DMS79 (cell line): ENCODE results near the gene ACTR3.

ENCODE experiments used
- DNase-seq: peaks from one replicate; lab custom pipeline; 2025; lab: John Stamatoyannopoulos, UW

The ACTR3 gene

GRCh38 chr2:113876503-113877387 lies 13.1 kb upstream of the ACTR3 start:
- peak; percentile 94 for DNase-seq

DNA sequence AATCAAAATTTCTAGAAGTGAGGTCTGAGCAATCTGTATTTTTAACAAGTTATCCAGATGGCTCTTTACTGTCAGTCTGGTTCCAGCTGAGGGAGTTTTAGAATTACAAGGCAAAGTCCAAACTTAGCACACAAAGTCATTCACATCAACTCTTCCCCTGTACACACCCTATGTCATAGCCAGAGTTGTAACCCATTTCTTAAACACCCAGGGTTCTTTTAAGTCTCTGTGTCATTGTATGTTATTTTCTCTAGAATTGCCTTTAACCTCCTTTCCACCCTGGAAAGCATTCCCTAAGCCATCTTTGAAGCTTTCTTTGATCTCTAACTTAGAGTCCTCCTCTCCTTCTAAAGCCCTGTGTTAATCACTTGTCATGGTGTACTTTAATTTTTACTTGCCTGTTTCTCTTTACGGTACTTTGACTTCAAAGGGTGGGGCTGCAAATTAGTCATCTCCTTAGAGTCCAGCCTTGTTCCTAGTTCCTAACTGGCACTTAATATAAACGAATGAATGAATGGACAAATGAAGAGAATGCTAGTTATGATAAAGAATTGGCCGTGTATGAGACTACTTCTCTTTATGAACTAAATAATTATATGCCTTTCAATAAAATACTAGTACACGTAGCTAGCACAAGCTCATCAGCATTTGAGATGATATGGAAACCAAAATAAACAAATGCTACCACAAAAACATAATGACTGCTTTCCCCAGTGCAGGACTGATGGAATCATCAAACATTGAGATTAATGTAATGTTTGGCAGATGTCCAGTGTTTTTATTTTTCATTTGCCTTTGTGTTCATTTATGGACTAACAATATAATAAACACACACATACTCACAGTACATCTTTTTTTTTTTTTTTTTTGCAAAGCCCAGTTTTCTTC lies 11.9 kb upstream of the ACTR3 start:
- peak; percentile 70 for DNase-seq

DNA sequence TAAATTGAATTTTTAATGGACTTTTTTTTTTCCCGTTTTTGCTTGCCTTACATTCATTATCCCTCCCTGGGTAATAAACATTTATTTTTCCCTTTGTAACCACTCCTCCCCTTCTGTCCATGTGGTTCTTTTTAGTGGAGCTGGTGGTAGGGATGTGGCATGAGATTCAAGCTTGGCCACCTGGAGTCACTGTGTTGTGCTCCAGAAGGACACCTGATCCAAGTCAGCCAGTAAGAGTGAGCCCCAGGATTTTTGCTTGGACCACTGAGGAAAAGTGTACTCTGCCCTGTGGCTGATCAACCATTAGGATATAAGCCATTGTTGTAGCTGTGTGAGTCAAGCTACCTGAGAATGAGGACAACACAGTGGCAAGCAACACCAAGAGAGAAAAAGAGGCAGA lies 11.1 kb upstream of the ACTR3 start:
- DNase-seq = peak; percentile 44

DNA sequence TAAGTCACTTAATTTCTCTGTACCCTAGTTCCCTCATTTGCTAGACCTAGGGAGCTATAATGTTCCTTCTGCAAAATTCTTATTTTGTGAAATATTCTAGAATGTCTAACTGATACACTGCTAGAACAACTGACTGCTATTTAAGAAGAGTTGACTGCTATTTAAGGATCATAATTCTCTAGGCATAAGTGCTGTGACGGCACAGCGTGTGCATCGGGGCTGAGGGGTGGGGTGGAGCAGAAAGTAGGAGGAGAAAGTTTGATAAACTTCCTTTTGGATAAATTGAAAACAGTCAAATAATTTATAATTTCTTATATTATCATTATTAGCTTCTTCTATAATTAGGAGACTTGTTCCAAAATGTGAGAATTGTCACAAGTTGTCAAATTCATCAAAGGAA lies 10.4 kb upstream of the ACTR3 start:
- no peak for DNase-seq

DNA sequence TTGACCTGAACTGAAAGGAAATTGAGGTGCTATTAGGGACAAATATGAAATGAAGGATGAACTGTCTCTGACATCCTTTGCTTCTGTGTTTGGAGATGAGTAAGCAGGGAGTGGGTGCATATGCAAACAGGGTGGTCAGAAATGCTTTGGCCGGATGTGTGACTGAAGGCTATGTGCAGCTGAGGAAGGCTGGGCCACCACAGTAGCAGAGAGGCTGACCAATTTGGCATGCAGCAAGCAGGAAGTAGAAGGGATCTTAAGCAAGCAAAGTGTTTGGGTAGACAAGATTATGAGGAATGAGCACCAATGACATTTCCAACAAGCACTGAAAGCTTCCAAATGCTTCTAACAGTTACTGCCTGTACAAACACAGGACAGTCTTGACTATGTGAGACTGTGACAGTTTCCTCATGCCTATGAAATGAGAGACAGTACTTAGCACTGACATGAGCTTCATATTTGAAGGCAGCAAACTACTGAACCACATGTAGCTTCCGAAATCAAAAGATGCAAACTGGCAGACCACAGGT lies 3.3 kb upstream of the ACTR3 start:
- no peak for DNase-seq

DNA sequence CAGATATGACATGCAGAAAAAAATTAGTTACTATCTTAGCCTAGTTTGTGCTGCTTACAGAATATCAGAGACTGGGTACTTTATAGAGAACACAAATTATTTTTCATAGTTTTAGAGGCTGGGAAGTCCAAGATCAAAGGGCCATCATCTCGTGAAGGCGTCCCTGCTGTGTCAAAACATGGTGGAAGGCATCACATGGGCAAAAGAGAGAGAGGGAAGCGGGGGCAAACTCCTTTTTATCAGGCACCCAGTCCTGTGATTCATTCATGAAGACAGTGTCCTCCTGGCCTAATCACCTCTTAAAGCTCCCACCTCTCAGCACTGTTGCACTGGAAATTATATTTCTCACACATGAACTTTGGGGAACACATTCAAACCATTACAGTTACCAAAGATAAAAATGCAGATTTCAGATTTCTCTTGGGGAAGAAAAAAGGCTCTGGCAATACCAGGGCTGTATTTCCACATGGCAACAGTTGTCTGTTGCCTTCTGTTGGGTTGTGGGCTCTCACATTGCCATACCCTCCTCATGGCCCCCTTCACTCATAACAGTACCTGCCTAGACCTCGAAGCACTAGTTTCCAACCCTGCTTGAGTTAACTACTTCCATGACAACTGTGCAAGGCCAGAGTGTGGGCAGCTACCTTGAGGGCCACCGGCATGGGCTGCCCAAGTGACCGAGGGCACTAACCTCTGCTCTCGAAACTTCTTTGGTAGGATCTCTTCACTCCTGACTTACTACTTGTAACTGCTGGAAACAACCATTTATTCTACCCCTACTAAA lies 2.7 kb upstream of the ACTR3 start:
- no peak for DNase-seq

DNA sequence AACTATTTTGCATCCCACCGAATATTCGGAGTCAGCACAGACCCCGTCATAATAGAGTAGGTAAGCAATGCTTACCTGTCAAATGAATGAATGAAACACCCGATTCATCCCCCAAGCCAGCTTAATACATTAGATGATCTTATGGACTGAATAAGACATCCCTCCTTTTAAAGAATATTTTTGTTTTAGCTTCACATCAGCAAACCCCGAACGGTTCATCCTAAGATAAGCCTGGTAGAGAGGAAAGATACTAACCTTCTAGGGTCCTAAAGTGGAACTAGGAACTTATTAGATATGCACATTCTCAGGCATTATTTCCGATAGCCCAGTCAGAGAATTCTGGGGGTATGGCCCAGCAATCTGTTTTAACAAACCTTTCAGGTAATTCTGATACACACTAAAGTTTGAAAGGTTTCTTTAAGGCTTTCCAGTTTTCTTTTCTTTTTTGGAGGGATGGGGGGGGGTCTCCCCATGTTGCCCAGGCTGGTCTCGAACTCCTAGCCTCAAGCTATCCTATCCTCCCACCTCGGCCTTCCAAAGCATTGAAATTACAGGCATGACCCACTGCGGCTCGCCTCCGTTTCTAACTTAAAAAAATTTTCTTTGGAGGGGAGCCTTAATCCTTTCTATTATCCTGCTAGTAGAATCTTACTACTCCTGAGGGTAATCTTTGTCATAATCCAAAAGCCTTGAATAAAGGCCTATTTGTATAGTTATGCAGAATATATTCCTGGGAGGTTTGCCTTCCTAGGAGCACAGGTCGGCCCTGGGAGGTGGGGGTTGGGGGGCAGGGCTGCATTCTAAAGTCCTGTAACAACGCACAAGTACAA lies 1.0 kb upstream of the ACTR3 start:
- no peak for DNase-seq

DNA sequence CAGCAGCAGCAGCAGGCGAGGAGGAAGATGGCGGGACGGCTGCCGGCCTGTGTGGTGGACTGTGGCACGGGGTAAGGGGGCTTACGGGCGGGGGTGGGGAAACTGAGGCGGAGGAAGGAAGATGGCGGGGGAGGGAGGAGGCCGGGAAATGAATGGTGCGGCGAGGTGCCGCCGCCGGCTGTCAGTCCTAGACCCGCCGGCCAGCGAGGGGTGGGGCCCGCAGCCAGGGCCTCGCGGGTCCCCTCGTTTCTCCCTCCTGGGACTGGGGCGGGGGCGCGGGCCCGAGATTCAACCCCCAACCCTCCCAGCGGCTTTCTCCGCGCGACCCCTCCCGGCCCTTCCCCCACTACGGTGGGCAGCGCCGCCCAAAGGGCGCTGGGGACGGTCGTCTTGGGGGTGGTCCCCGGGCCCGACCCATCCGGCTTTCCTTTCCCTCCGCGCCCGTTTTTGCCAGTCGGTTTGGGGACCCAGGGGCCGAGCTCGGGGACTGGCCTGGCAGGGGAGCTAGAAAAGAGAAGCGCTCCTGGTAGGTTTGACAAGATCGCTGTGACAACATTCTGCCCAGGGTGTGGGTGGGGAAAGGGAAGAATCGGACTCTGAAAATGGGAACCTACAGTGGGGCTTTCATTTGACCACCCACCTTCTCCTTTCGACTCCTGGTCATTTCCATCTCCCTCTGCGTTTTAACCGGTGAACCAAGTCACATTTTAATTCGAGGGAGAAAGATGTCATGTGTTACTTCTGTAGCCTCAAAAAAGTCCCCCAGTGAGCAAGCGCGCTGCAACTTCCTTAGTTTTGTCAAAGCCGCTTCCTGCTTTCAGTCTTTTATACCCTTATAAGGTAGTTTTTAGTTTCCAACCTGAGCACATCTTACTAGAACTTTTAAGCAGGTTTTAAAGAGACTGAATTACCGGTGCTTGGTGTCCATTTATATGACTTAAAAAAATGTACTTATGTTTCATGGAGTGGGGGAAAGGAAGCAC lies 655 bp downstream of the ACTR3 start:
- peak; percentile 40 for DNase-seq

DNA sequence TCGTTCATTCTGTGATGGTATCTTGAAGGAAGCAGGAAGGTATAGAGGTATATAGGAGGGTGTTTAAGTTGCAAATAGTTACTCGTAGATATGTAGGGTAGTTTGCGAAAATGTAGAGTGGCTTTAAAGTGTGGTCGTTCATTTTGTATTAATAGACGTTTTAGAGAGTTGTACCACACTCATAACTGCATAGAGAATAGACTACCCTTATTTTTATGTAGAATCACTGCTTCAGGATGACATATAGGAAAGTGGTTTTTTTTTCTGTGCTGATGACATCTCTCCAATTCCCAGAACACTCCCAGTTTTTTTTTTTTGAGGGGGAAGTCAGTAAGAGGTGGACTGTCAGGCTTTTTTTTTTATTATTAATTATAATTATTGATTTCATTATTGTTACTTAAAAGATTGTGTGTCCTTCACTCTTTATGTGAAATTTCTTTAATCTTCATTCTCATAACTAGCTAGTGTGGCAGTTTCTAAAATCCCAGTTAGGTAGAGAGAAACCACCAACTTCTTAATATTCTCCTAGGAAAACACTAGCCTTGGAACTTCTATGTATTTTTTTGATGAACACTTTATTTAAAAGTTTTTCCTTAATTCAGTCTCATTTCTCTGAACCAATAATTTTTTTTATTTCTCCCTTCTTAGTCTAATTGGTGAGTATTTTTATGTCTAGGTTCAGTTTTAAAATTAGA lies 1.5 kb downstream of the ACTR3 start:
- no peak for DNase-seq

- DNase-seq = peak; percentile 28
These were observed 2.3 kb downstream of the ACTR3 start for GRCh38 chr2:113892004-113892710.

DNA sequence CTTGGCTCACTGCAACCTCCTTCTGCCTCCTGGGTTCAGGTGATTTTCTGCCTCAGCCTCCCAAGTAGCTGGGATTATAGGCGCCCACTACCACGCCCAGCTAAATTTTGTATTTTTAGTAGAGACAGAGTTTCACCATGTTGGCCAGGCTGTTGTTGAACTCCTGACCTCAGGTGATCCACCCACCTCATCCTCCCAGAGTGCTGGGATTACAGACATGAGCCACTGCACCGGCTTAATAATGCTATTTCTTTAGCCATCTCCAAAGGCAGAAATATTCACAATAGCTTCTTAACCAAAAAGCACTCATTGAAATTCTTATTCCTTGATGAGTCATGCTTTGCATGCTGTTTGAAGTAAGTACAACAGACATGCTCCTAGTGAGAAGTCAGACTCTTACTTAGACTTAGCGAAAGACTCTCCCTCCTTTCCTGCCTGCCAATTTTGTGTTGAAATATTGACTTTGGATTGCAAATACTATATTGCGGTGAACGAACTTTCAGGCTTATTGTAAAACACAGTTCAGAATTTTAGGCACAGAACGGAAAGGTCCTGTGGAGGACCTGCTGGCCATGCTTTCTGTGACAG lies 4.4 kb downstream of the ACTR3 start:
- no peak for DNase-seq

DNA sequence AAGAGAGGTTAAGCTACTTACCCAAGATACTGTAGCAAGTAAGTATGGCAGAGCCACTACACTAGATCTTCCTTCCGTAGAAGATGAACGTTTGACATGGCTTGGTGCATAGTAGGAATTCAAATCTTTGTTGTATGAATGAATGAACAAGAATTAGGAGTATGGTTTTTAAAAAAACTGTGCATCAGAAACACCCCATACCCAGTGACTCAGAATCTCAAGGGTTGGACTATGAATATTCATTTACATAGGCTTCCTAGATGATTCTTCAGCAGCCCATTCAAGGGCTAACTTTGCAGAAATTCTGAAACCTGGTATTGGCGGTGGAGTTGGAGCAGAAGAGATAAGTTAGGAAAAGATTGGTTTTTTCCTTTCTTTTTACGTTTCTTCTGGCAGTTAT lies 5.4 kb downstream of the ACTR3 start:
- DNase-seq = no peak

DNA sequence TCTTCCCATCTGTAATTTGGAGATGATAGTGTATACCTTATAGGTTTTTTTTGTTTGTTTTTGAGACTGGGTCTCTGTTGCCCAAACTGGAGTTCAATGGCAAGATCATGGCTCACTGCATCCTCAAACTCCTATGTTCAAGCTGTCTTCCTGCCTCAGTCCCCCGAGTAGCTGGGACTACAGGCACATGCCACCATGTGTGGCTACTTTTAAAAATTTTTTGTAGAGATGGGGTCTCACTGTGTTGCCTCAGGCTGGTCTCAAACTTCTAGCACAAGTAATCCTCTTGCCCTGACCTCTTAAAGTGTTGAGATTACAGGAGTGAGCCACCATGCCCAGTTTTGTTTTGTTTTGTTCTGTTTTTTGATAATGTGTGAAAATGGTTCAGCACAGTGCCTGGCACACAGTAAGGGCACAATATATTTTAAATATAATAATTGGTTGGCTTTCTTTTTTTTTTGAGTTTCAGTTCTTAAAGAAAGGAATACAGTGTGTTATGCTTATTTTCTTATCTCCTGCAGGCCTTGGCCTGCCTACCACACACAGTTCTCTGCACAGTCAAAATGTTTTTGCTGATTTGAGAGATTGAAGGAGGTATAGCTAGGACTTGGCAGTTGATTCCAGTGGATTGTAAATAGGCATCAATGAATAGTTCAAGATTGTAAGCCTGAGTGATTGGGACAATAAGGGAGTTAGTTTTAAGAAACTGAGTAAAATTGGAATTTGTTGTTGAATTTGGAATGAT lies 6.1 kb downstream of the ACTR3 start:
- no peak for DNase-seq

GRCh38 chr2:113896791-113897190 lies 6.9 kb downstream of the ACTR3 start:
- no peak for DNase-seq

DNA sequence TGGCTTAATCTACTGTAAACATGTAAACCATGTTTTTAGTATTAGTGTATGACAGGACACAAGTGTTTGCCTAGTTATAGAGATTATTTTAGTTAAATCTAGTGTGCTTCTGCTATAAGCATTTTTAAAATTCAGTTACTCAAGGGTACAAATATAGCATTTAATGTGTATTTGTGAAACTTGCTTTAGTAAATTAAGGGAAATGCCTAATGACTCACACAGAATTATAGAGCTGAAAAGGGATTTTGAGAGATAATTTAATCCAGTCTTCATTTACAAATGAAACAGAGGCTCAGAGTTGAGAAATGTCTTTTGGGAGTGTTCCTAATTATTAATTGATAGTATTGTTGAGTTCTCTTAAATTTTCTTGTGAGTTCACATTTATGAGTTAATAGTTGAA lies 8.2 kb downstream of the ACTR3 start:
- DNase-seq = no peak

DNA sequence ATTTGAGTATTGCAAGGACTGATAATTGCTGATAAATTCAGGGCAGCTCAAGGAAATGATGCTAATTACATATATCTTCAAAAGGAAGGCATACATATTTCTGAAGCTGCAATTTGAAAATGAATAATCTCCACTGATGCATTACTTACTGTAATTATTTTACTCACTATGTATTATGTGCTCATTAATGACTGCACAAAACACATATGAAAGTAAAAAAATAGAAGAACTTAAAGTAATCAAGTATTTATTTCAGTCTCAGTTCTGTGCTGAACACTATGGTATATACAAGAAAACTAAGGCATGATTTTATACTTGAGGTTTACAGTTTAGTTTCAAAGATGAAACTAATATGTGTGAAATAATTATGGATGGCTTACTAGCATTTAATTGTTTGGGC lies 9.3 kb downstream of the ACTR3 start:
- no peak for DNase-seq

- DNase-seq = no peak
These were observed 12.1 kb downstream of the ACTR3 start for GRCh38 chr2:113901943-113902342.

DNA sequence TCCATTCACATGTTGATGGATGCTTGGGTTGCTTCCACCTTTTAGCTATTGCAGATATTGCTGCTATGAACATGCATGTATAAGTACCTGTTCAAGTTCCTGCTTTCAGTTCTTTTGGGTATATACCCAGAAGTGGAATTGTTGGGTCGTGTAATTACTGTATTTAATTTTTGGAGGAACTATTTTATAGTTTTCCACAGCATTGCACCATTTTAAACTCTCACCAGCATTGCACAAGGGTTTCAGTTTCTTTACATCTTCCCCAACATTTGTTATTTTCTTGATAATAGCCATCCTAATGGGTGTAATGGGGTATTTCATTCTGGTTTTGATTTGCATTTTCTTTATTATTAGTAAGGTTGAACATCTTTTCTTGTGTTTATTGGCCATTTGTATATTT lies 16.0 kb downstream of the ACTR3 start:
- DNase-seq = no peak
